Stomach (tissue), 9 donors: ENCODE data around the gene UBE2V1. TPM values are rescaled to one million over a fixed set of nuclear protein-coding genes. Genes with fewer than 3 reads are reported as not detected.
"Not testable (repeated sequence)": the region's sequence is repeated elsewhere in the genome, so short reads cannot be mapped to it uniquely, and the experiment has no call there.

Source experiments
- DNase-seq, 2 donors: peaks; one replicate each; pipeline versions ENCODE4 v3.0.0 to v3.0.0-alpha.2; 2013 to 2019
- H3K27ac ChIP-seq, 5 donors: fragments of 200-600 bp in 4 of 5; sonication (generic) in 4 of 5; one replicate each; pipeline ENCODE4 v1.5.1; 2013 to 2019; ENCODE audit warnings: mild to moderate bottlenecking in 1 of 5, moderate library complexity in 1 of 5
- H3K27me3 ChIP-seq, 3 donors: fragments of 200-600 bp; sonication (generic); one replicate each; pipeline ENCODE4 v1.5.1; 2017 to 2019; ENCODE audit warnings: mixed run types in 1 of 3
- H3K36me3 ChIP-seq, 4 donors: fragments of 200-600 bp; sonication (generic); 1 replicate in 3 of 4; 2 replicates in 1 of 4; pipeline ENCODE4 v1.5.1; 2016 to 2019
- H3K4me1 ChIP-seq, 4 donors: fragments of 200-600 bp; sonication (generic); one replicate each; pipeline ENCODE4 v1.5.1; 2016 to 2019
- H3K4me3 ChIP-seq, 4 donors: fragments of 200-600 bp; sonication (generic) in 3 of 4; one replicate each; pipeline ENCODE4 v1.5.1; 2016 to 2019; ENCODE audit warnings: mild to moderate bottlenecking in 1 of 4
- H3K9me3 ChIP-seq, 4 donors: fragments of 200-600 bp; sonication (generic); one replicate each; pipeline ENCODE4 v1.5.1; 2016 to 2019
- CTCF ChIP-seq, 7 experiments: fragments of 450-650 bp in 4 of 7; fragments of 200-600 bp in 3 of 7; sonication (generic) in 3 of 7; IDR thresholded peaks; one replicate each; pipeline ENCODE4 v1.5.1; 2016 to 2019; ENCODE audit warnings: antibody characterized with exemption in 7 of 7, control low read depth in 2 of 7, mild to moderate bottlenecking in 1 of 7
- EP300 ChIP-seq: sonication (generic); formaldehyde crosslinking; IDR thresholded peaks from one replicate; pipeline ENCODE4 v1.6.1; 2017; ENCODE audit warnings: antibody characterized with exemption
- POLR2A ChIP-seq, 4 donors: fragments of 450-650 bp; IDR thresholded peaks; one replicate each; pipeline ENCODE4 v1.6.1; 2016; ENCODE audit warnings: antibody characterized with exemption in 4 of 4, control low read depth in 2 of 4, mild to moderate bottlenecking in 1 of 4, moderate library complexity in 1 of 4
- POLR2AphosphoS5 ChIP-seq, 3 donors: sonication (generic); formaldehyde crosslinking; IDR thresholded peaks; one replicate each; pipeline ENCODE4 v1.6.1; 2016; ENCODE audit warnings: antibody characterized with exemption in 3 of 3
- WGBS, 5 donors: extraction: QIAGEN DNeasy Blood & Tissue Kit in 3 of 5; methylation state at CpG; one replicate each; pipeline versions ENCODE4 v1.1.5 to v1.1.7; 2013 to 2018; 5-methylcytosine and 5-hydroxymethylcytosine counted together
- intact Hi-C: fragments of 100-400 bp; cut with DNase I; formaldehyde crosslinking; loops from one replicate; pipeline ENCODE4 v1.15.1; 2023; ENCODE audit warnings: low total_unique reads
- polyA plus RNA-seq, 3 donors: library from polyadenylated mRNA; stranded (reverse); fragments of 200-250 nt; gene quantifications; one replicate each; pipeline ENCODE4 v1.2.3, GENCODE V29; 2013
- total RNA-seq, 5 donors: library from RNA; depleted of rRNA; stranded (reverse); fragments of >200 nt; gene quantifications; one replicate each; pipeline versions ENCODE4 v1.1.0 to v1.2.3, GENCODE V29; 2014 to 2016
- donor health status: healthy with polysubstance abuse.
- donor health status: Bipolar disorder and iron deficiency.
- donor health status: healthy.

Gene UBE2V1
- total and polyA plus RNA-seq, 8 donors, result 52.6 to 111 (median 72.5) TPM

- TF ChIP-seq CTCF (IDR thresholded peaks at IDR 0.05), result no peak
- no peak for TF ChIP-seq EP300
- no peak for TF ChIP-seq POLR2A (IDR thresholded peaks at IDR 0.05)
- no peak for TF ChIP-seq POLR2AphosphoS5 (IDR thresholded peaks at IDR 0.05)
- DNase-seq, result no peak
- Histone ChIP-seq H3K27me3 (no peaks in the 10 kb centered on the region), H3K4me3 (no peak overlapping the region), H3K4me1 (peaks cover 4 to 11% (median 9%) of the 10 kb centered on the region in 4 donors), H3K36me3 (no peaks in the 10 kb centered on the region), H3K27ac (no peak overlapping the region), H3K9me3 (no peaks in the 10 kb centered on the region)
- intact Hi-C loops, result loop anchor here (5.0 kb wide), 1 partner anchor 85 kb away; the partner anchor contains the start of gene SNAI1
- 85 to 93% (median 91%) methylated on average over 7 of the region's 7 CpGs for WGBS, 5 donors
These were observed 45.9 kb downstream of the UBE2V1 start for GRCh38 chr20:50067018-50067417.

DNA sequence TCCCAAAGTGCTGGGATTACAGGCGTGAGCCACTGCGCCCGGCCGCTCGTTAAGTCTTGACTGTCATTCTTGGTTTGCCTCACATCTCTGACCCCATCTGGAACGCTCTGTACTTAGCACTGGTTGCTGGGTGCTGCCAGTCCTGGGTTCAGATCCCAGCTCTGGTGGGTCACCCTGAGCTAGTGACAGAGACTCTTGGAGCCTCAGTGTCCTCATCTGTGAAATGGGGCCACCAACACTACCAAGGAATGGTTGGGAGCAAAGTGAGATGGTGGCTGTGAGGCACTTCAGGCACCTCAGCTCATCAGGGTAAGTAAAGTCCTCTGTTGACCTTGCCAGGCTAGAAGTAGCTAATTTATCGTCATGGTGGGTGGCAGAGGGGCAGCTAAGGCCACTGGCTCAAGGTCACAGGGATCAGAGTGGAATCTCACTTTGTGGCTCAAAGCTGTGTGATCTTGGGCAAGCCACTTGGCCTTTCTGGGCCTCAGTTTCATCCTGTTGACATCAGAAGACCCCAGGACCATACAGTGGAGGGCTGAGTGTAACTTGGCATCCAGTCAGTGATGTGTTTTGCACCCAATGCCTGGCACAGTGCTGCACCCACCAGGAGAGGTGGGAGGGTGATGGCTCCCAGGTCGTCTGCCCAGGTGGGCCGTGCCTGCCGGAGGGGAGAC is 46.7 kb downstream of the UBE2V1 start:
- Histone ChIP-seq H3K9me3 (no peaks in the 10 kb centered on the region), H3K27me3 (no peaks in the 10 kb centered on the region), H3K4me1 (peaks cover 0 to 6% (median 4%) of the 10 kb centered on the region in 4 donors), H3K4me3 (no peak overlapping the region), H3K27ac (no peak overlapping the region), H3K36me3 (no peaks in the 10 kb centered on the region)
- intact Hi-C loops, result loop anchor here (5.0 kb wide), 1 partner anchor 84 kb away; the partner anchor contains the start of gene SNAI1
- TF ChIP-seq CTCF (IDR thresholded peaks at IDR 0.05), result no peak
- TF ChIP-seq EP300, result no peak
- no peak for TF ChIP-seq POLR2A (IDR thresholded peaks at IDR 0.05)
- TF ChIP-seq POLR2AphosphoS5 (IDR thresholded peaks at IDR 0.05), result no peak
- 90 to 98% (median 94%) methylated on average over 9 to 10 of the region's 10 CpGs for WGBS, 5 donors
- DNase-seq, result no peak

GRCh38 chr20:50065325-50065615 is 47.7 kb downstream of the UBE2V1 start:
- intact Hi-C loops, result loop anchor here (5.0 kb wide), 1 partner anchor 83 kb away; the partner anchor contains the start of gene SNAI1
- DNase-seq, result no peak
- WGBS, 5 donors, result 60 to 92% (median 88%) methylated on average over 1 to 3 of the region's 3 CpGs
- Histone ChIP-seq H3K36me3 (no peaks in the 10 kb centered on the region), H3K4me3 (no peak overlapping the region), H3K27ac (no peak overlapping the region), H3K9me3 (no peaks in the 10 kb centered on the region), H3K4me1 (no peaks in the 10 kb centered on the region), H3K27me3 (no peaks in the 10 kb centered on the region)
- TF ChIP-seq EP300 (no peak), POLR2AphosphoS5 (IDR thresholded peaks at IDR 0.05) (no peak), CTCF (IDR thresholded peaks at IDR 0.05) (no peak), POLR2A (IDR thresholded peaks at IDR 0.05) (no peak)

DNA sequence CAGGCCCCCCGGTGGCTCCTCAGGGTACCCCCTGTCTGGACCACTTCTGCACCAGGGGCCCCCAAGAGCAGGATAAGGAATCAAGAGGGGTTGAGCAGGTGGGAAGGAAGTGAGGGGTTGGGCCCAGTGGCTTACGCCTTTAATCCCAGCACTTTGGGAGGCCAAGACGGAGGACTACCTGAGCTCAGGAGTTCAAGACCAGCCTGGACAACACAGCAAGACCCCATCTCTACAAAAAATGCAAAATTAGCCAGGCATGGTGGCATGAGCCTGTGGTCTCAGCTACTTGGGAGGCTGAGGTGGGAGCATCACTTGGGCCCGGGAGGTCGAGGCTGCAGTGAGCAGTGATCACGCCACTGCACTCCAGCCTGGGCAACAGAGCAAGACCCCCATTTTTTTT is 49.2 kb downstream of the UBE2V1 start:
- H3K36me3 ChIP-seq, intact Hi-C loops, H3K4me1 ChIP-seq, H3K9me3 ChIP-seq, H3K4me3 ChIP-seq, H3K27me3 ChIP-seq, DNase-seq, H3K27ac ChIP-seq: not testable (repeated sequence)
- 91 to 97% (median 95%) methylated on average over 6 of the region's 6 CpGs for WGBS, 5 donors

- H3K27me3 ChIP-seq, result no peaks in the 10 kb centered on the region
- H3K4me3 ChIP-seq, result no peak overlapping the region
- no peak for DNase-seq
- no peaks in the 10 kb centered on the region for H3K4me1 ChIP-seq
- intact Hi-C loops, result no loop called here
- no peaks in the 10 kb centered on the region for H3K9me3 ChIP-seq
- WGBS, 5 donors, result 78 to 84% (median 80%) methylated on average over 11 to 13 of the region's 13 CpGs
- H3K36me3 ChIP-seq, result no peaks in the 10 kb centered on the region
- H3K27ac ChIP-seq, result no peak overlapping the region
- no peak for TF ChIP-seq EP300
- no peak for TF ChIP-seq POLR2AphosphoS5 (IDR thresholded peaks at IDR 0.05)
- no peak for TF ChIP-seq CTCF (IDR thresholded peaks at IDR 0.05)
- no peak for TF ChIP-seq POLR2A (IDR thresholded peaks at IDR 0.05)
These were observed 50.7 kb downstream of the UBE2V1 start for GRCh38 chr20:50062006-50062838.
